A549 (cell line): Measurements from ENCODE around the gene TEX51. TPM values are rescaled to one million over a fixed set of nuclear protein-coding genes. Genes with fewer than 3 reads are reported as not detected.

Experiments
- ATAC-seq, 2 experiments: fragments of 200-7000 bp in 1 of 2; fragments of >200 bp in 1 of 2; cut with Nextera tagmentation in 1 of 2; cut with Tn5 transposase in 1 of 2; 3 replicates each; pipeline versions ENCODE4 v1.8.0 to v1.9.1; 2018 to 2020; ENCODE audit warnings: mild to moderate bottlenecking in 1 of 2, moderate library complexity in 1 of 2
- CTCF ChIA-PET: fragments of 300-600 bp; sonication (Branson Sonifier 250); formaldehyde crosslinking; extraction: SDS; loops from one replicate; lab custom pipeline; 2021; ENCODE audit warnings: antibody characterized with exemption, inconsistent platforms; lab: Yijun Ruan, JAX
- POLR2A ChIA-PET: fragments of 350-600 bp; formaldehyde crosslinking; extraction: SDS; loops from one replicate; lab custom pipeline; 2021; ENCODE audit warnings: antibody characterized with exemption, inconsistent platforms; lab: Yijun Ruan, JAX
- DNase-seq, 2 experiments: peaks; one replicate each; pipeline versions ENCODE4 v3.0.0 to v3.0.0-alpha.2; 2011 to 2016; ENCODE audit warnings: low read depth in 1 of 2, low spot score in 1 of 2
- FAIRE-seq: peaks from 2 replicates; lab custom pipeline; 2011; peaks lifted over from hg19 to GRCh38; lab: Jason Lieb, UNC
- H3K27ac ChIP-seq, 2 experiments: fragments of >200 bp; sonication (Bioruptor Twin); formaldehyde crosslinking; 3 replicates each; pipeline ENCODE4 v1.5.1; 2016 to 2017
- H3K4me1 ChIP-seq: fragments of >200 bp; sonication (Bioruptor Twin); formaldehyde crosslinking; 3 replicates; pipeline ENCODE4 v1.6.1; 2016
- H3K4me2 ChIP-seq: fragments of >200 bp; sonication (Bioruptor Twin); formaldehyde crosslinking; 3 replicates; pipeline ENCODE4 v1.6.1; 2016
- H3K4me3 ChIP-seq: fragments of >200 bp; sonication (Bioruptor Twin); formaldehyde crosslinking; 3 replicates; pipeline ENCODE4 v1.5.1; 2016
- H3K9me3 ChIP-seq: fragments of >200 bp; sonication (Bioruptor Twin); formaldehyde crosslinking; 3 replicates; pipeline ENCODE4 v1.6.1; 2016
- CEBPB ChIP-seq, 2 experiments: fragments of >200 bp in 1 of 2; sonication (Bioruptor Twin) in 1 of 2; formaldehyde crosslinking in 1 of 2; IDR thresholded peaks; 2 replicates each; pipeline ENCODE4 v1.6.1; 2012 to 2016
- CHD4 ChIP-seq: fragments of 200-600 bp; sonication (generic); IDR thresholded peaks from 2 replicates; pipeline ENCODE4 v1.6.1; 2016; ENCODE audit warnings: antibody characterized with exemption, mild to moderate bottlenecking, borderline replicate concordance
- E2F6 ChIP-seq: IDR thresholded peaks from 2 replicates; pipeline ENCODE4 v1.6.1; 2012; ENCODE audit warnings: low read depth, borderline replicate concordance
- EHF ChIP-seq: fragments of 250-450 bp; sonication (Bioruptor Pico); IDR thresholded peaks from 2 replicates; pipeline ENCODE4 v1.5.0; 2020; ENCODE audit warnings: mild to moderate bottlenecking
- FOSB ChIP-seq: fragments of 250-450 bp; sonication (Bioruptor Pico); IDR thresholded peaks from 2 replicates; pipeline ENCODE4 v1.5.0; 2020; ENCODE audit warnings: mild to moderate bottlenecking, moderate library complexity
- HDAC2 ChIP-seq: fragments of 200-600 bp; sonication (generic); IDR thresholded peaks from 2 replicates; pipeline ENCODE4 v1.6.1; 2016
- HES2 ChIP-seq: fragments of >200 bp; sonication (Bioruptor Twin); formaldehyde crosslinking; IDR thresholded peaks from 2 replicates; pipeline ENCODE4 v1.6.1; 2016
- HEYL ChIP-seq: fragments of 250-450 bp; sonication (Bioruptor Pico); IDR thresholded peaks from 2 replicates; pipeline ENCODE4 v1.8.0; 2021; ENCODE audit warnings: mild to moderate bottlenecking, moderate library complexity
- HOXA7 ChIP-seq: fragments of 250-450 bp; sonication (Bioruptor Pico); IDR thresholded peaks from 2 replicates; pipeline ENCODE4 v1.5.0; 2020; ENCODE audit warnings: mild to moderate bottlenecking, moderate library complexity
- HOXB13 ChIP-seq: fragments of 250-450 bp; sonication (Bioruptor Pico); IDR thresholded peaks from 2 replicates; pipeline ENCODE4 v1.5.0; 2020; ENCODE audit warnings: low read depth, mild to moderate bottlenecking, moderate library complexity
- HOXB5 ChIP-seq: fragments of 250-450 bp; sonication (Bioruptor Pico); IDR thresholded peaks from 2 replicates; pipeline ENCODE4 v1.5.0; 2020; ENCODE audit warnings: mild to moderate bottlenecking, moderate library complexity
- JUNB ChIP-seq: fragments of >200 bp; sonication (Bioruptor Twin); formaldehyde crosslinking; IDR thresholded peaks from 2 replicates; pipeline ENCODE4 v1.6.1; 2016
- MAFK ChIP-seq: fragments of 450-650 bp; IDR thresholded peaks from 2 replicates; pipeline ENCODE4 v1.6.1; 2014; ENCODE audit not compliant: partially characterized antibody
- MYC ChIP-seq: IDR thresholded peaks from 2 replicates; pipeline ENCODE4 v1.6.1; 2012; ENCODE audit warnings: mild to moderate bottlenecking, inconsistent platforms, low read length, improper control_type of control experiment, borderline replicate concordance
- NPAS2 ChIP-seq: fragments of 250-450 bp; sonication (Bioruptor Pico); IDR thresholded peaks from 2 replicates; pipeline ENCODE4 v1.8.0; 2022; ENCODE audit warnings: mild to moderate bottlenecking, moderate library complexity, borderline replicate concordance
- PHF8 ChIP-seq: fragments of 200-600 bp; sonication (generic); IDR thresholded peaks from 2 replicates; pipeline ENCODE4 v1.6.1; 2016; ENCODE audit warnings: low read depth, mild to moderate bottlenecking, antibody characterized with exemption, moderate library complexity, borderline replicate concordance
- RARB ChIP-seq: fragments of 250-450 bp; sonication (Bioruptor Pico); IDR thresholded peaks from 2 replicates; pipeline ENCODE4 v1.8.0; 2021; ENCODE audit warnings: mild to moderate bottlenecking, moderate library complexity
- RFX5 ChIP-seq: fragments of 450-650 bp; IDR thresholded peaks from 2 replicates; pipeline ENCODE4 v1.7.1; 2014; ENCODE audit warnings: antibody characterized with exemption, mild to moderate bottlenecking, moderate library complexity
- TFCP2L1 ChIP-seq: fragments of 250-450 bp; sonication (Bioruptor Pico); IDR thresholded peaks from 2 replicates; pipeline ENCODE4 v1.5.0; 2021; ENCODE audit warnings: mild to moderate bottlenecking
- TP53 ChIP-seq: fragments of 250-450 bp; sonication (Bioruptor Pico); IDR thresholded peaks from 2 replicates; pipeline ENCODE4 v1.5.0; 2021; ENCODE audit warnings: mild to moderate bottlenecking, moderate library complexity
- ZC3H11A ChIP-seq: fragments of 450-650 bp; IDR thresholded peaks from 2 replicates; pipeline ENCODE4 v1.6.1; 2014; ENCODE audit warnings: antibody characterized with exemption, mild to moderate bottlenecking
- ZNF302 ChIP-seq: fragments of 250-450 bp; sonication (Bioruptor Pico); IDR thresholded peaks from 2 replicates; pipeline ENCODE4 v1.9.0; 2021; ENCODE audit warnings: inconsistent platforms, mild to moderate bottlenecking, moderate library complexity
- WGBS: methylation state at CpG from one replicate; pipeline ENCODE4 v1.1.6; 2017; ENCODE audit errors: missing lambda C conversion rate; 5-methylcytosine and 5-hydroxymethylcytosine counted together
- polyA plus RNA-seq, 4 experiments: library from polyadenylated mRNA; depleted of rRNA in 3 of 4; stranded (reverse); fragments of >200 nt; fragmentation: RNase III in 1 of 4; extraction: RNeasy Plus Mini Kit Qiagen cat#74134 plus additional on column Dnase treatment in 1 of 4; gene quantifications; 2 replicates in 3 of 4; 3 replicates in 1 of 4; pipeline ENCODE4 v1.2.3, GENCODE V29; 2011 to 2017
- TF ChIP-seq, protein P1 (sequence below): fragments of 450-650 bp; IDR thresholded peaks from 2 replicates; pipeline ENCODE4 v1.6.1; 2014; ENCODE audit warnings: antibody characterized with exemption
- TF ChIP-seq, protein P2 (sequence below): fragments of 250-450 bp; sonication (Bioruptor Pico); IDR thresholded peaks from 2 replicates; pipeline ENCODE4 v1.5.0; 2021; ENCODE audit warnings: mild to moderate bottlenecking, moderate library complexity, borderline replicate concordance

Gene TEX51
- polyA plus RNA-seq, 2 of the 4 experiments (the other 2 are of a cell fraction): not detected

DNA sequence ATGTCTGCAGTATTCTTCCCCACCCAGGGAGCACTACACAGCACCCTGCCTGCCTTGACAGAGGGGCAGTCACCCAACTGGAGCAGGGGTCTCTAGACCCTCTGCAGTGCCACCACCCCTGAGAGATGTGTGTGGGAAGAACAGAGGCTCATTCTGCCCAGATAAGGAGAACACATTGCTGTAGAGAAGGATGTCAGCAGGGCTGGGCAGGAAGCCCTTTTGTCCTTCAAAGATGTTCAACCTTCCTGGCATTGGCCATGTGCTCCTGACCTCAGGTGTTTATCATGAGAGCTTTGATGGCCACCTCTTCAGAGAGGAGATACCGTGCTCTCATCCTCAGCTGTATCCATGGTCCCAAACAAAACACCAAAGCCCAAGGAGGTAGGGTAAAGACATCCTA lies 4.6 kb upstream of the TEX51 start:
- no peaks in the 10 kb centered on the region for H3K4me1 ChIP-seq
- ATAC-seq (no peak), DNase-seq (no peak), FAIRE-seq (no peak)
- POLR2A ChIA-PET: no interaction called here
- no peak overlapping the region for H3K4me3 ChIP-seq
- no peaks in the 10 kb centered on the region for H3K9me3 ChIP-seq
- H3K4me2 ChIP-seq: no peak overlapping the region
- H3K27ac ChIP-seq: no peak overlapping the region
- WGBS: 0% methylated on average over 1 of the region's 1 CpG
- TF ChIP-seq, protein P1, sequence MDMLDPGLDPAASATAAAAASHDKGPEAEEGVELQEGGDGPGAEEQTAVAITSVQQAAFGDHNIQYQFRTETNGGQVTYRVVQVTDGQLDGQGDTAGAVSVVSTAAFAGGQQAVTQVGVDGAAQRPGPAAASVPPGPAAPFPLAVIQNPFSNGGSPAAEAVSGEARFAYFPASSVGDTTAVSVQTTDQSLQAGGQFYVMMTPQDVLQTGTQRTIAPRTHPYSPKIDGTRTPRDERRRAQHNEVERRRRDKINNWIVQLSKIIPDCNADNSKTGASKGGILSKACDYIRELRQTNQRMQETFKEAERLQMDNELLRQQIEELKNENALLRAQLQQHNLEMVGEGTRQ: no peak
- TF ChIP-seq ZNF302 (CRISPR knock-in tag) (no peak), RFX5 (no peak), MYC (no peak), HOXA7 (no peak), TFCP2L1 (CRISPR knock-in tag) (no peak), FOSB (CRISPR knock-in tag) (no peak), TP53 (CRISPR knock-in tag) (no peak), CHD4 (no peak), HDAC2 (no peak)
- TF ChIP-seq, protein P2, sequence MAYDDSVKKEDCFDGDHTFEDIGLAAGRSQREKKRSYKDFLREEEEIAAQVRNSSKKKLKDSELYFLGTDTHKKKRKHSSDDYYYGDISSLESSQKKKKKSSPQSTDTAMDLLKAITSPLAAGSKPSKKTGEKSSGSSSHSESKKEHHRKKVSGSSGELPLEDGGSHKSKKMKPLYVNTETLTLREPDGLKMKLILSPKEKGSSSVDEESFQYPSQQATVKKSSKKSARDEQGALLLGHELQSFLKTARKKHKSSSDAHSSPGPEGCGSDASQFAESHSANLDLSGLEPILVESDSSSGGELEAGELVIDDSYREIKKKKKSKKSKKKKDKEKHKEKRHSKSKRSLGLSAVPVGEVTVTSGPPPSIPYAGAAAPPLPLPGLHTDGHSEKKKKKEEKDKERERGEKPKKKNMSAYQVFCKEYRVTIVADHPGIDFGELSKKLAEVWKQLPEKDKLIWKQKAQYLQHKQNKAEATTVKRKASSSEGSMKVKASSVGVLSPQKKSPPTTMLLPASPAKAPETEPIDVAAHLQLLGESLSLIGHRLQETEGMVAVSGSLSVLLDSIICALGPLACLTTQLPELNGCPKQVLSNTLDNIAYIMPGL: no peak
- CTCF ChIA-PET: interaction anchor here (1.1 to 1.3 kb wide), 2 partner anchors 8 to 12 kb away, joined by 3 to 7 read pairs; no protein-coding TSS in a partner anchor

DNA sequence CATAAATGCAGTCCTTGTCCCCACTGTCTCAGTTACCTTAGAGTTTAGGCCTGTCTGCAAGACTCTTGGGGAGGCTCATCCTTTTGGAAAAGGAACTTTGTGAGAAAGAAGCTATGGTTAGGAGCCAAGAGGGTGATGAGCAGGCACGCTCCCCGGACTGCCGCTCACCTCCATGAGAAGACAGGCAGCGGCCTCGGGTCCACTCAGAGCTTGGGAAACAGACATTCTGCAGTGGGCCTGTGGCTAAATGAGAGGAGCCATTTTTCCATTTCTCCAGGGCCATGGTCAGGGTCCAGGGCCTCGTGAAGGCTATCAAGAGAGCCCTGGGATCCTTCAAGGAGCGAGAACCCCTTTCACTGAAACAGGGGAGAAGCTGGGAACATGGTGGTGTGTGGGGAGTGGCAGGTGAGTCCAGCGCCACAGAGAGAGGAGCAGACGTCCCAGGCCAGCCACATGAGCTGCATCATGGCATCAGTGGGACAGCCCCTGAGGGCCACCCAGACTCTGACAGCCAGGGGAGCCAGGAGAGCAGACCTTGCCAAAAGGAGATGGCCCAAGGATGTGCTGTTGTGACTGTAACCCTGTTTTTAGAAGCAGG lies 4.0 kb upstream of the TEX51 start:
- Histone ChIP-seq H3K4me3 (no peak overlapping the region), H3K27ac (no peak overlapping the region), H3K4me2 (no peak overlapping the region), H3K4me1 (no peaks in the 10 kb centered on the region), H3K9me3 (no peaks in the 10 kb centered on the region)
- FAIRE-seq (no peak), DNase-seq (no peak), ATAC-seq (no peak)
- ChIA-PET POLR2A (no interaction called here), CTCF (interaction anchor here (1.1 to 1.3 kb wide), 2 partner anchors 9 to 12 kb away, joined by 3 to 7 read pairs; no protein-coding TSS in a partner anchor)
- WGBS: 13% methylated on average over 9 of the region's 9 CpGs
- TF ChIP-seq HEYL (CRISPR knock-in tag) (no peak), HES2 (no peak), NPAS2 (CRISPR knock-in tag) (no peak), EHF (CRISPR knock-in tag) (no peak), ZC3H11A (no peak), PHF8 (no peak), ZNF302 (CRISPR knock-in tag) (no peak), JUNB (no peak), HOXB13 (CRISPR knock-in tag) (no peak), HDAC2 (no peak), HOXB5 (no peak), CHD4 (no peak), MAFK (no peak), RARB (CRISPR knock-in tag) (no peak), MYC (no peak), E2F6 (no peak), CEBPB (IDR thresholded peaks at IDR 0.05) (no peak)
